GM18517 (cell line): ENCODE measurements around the gene NPC1L1.

Experiments
- ATAC-seq: cut with Tn5 transposase; IDR thresholded peaks from one replicate; pipeline ENCODE4 v1.9.1; 2021; ENCODE audit warnings: mild to moderate bottlenecking, moderate library complexity; ENCODE audit not compliant: unreplicated experiment

The NPC1L1 gene

DNA sequence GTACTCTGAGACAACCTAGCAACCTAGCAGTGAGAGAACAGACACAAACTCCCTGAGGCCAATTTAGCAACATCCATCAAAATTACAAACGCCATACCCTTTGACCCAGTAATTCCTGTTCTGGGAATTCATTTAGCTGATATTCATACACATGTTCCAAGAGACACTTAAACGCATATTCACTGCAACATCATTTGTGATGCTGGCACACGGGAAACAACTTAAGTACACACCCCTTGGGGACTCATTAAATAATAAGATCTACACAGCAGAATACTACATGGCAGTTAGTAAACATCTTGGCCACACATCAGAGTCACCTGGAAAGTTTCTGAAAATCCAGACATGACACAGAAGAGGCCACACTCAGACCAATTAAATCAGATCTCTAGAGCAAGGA, 68.3 kb downstream of the NPC1L1 start:
- ATAC-seq: no peak

DNA sequence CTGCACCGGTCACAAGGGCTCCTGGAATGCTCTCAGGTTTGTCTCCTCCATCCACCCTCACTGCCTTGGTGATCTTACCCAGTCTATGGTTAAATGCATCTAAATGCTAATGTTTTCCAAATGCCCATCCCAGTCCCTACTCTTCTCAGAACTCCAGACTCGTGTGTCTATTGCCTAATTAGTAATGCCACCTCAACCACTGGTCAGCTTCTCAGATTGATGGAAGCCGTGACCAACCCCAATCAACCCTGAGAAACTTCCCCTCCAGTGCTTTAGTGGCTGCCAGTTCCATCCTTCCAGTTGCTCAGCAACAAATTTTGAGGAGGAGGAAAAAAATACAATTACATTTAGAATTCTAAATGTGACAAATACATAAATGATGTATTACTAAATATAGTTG, 69.3 kb downstream of the NPC1L1 start:
- no peak for ATAC-seq

DNA sequence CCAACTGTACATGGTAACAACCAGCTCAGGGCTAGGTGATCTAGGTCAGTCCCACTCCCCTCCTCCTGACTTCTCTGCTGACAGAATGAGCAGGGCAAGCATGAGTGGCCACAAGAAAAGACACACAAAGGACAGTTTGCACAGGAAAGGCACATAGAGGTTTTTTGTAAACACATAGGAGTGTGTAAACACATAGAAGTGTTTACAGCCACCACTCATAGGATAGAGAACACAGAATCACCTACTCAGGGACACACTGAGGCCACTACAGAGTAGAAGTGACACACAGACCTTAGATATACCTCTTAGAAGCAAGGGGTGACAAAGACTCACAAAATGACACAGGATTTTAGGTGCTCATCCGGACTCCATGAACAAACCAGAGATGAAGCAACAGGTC, 69.7 kb downstream of the NPC1L1 start:
- no peak for ATAC-seq

DNA sequence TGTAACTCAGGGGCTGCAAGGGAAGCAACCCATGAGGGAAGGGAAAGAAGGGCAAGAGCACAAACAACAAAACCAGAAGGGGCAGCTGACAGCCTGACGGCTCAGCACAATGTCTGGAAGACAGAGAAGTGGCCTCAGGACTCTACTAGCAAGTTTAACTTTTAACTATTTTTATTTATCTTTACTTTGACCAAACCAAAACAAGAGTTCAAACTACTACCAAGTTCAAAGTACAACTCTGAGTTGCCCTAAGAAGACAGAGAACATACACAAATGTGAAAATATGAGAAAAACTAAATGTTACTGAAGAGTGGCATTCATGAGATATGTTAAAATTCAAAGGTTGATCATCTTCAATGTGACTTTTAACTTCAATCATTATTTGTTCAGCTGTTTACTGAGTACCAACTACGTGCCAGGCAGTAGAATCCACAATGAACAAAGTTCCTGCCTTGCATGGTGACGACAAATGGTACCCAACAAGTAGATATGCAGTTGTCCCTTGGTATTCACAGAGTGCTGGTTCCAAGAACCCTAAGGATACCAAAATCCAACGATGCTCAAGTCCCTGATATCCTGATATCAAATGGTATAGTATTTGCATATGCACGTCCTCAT, 70.4 kb downstream of the NPC1L1 start:
- ATAC-seq: no peak

DNA sequence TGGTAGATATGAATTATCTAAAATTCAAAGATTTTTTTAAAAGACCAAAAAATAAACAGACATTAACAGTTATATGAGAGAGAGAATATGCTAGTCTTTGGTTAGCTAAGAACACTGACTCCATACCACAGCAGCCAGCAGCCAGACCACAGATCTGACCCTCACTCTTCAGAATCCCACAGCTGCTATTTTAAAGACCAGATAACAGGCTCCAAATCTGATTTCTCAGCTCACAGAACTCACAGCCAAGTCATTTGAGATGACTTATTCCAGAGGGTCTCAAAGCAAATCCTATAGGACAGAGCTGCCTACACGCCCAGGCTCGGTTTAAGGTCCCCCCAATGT, 71.0 kb downstream of the NPC1L1 start:
- no peak for ATAC-seq

DNA sequence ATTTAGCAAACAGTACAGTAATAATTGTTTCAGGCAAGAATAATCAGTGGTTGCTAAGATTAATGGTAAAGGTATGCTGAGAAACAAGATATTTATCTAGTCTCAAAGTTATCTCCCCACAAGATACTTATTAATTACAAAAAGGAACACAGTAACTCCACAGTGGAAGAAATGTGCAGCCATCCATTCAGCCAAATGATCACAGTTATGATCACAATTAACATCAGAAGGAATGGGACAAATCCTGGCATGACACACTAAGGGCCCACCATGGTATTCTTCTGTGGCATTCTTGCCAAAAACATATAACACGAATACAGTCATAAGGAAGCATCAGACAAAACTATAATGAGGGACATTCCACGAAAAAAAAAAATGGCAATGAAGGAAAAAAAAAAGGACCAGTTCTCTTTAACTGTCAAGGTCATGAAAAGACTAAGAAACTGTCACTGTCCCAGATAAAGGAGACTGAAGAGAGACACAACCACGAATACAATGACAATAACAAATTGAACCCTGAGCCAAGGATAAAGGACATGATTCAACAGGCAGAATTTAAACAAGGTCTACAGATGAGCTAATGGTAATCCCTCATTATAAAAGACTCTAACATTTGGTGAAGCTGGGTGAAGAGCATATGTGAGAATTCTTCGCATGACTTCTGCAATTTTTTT, 71.5 kb downstream of the NPC1L1 start:
- ATAC-seq: no peak

DNA sequence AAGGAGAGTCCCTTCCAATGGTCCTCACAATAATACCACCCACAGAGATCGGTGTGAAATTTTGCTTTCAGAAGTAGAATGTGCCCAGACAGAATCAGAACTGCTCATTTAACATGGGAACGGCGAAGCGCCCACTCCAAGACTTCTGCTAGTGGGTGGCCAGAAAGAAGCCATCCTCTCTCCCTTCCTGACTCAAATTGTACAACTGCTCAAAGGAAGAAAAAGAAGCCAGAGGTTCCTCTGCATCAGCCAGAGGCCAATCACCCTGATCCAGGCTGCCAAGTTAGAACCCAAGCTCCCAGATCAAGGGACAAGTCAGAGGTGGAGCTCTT, 73.9 kb downstream of the NPC1L1 start:
- no peak for ATAC-seq

DNA sequence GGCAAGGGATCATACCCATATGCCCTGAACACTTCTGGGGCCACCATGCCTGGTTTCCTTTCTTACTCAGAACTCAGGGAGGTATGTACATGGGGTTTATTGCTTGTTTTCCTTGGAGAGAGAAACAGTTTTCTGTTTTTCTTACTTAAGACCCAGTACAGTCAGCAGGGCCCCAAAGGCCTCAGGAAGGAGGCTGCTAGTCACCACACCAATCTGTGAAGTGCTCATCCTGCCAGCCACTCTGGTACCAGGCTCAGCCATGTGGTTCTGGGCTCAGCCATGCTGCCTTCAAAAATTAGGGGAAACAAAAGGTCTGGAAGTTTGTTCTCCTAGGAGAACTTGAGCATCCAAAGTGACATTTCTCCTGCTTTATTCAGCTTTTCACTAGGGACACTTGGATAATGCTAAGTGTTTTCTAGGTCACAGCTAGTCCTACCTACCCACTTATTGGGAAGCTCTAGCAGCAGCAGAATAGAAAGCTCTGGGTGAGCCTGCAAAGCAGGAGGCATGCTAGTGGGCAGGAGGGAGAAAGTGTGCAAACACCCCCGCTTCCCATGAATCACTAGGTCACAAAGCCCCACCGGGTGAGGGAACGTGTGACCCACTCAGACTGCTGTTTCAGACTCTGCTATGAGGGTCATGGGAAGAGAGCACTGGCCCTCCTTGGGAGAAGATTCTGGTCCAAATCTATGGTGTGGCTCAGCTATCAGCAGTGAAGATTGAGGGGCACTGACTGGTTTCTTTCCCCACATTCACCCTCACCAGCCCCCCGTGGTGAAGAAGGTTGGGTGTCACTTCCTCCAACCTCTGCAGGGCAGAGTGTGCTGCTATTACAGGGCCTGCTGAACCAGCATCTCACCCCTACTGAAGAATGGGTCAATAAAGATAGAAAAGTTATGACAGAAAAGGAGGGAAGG, 74.6 kb downstream of the NPC1L1 start:
- no peak for ATAC-seq

DNA sequence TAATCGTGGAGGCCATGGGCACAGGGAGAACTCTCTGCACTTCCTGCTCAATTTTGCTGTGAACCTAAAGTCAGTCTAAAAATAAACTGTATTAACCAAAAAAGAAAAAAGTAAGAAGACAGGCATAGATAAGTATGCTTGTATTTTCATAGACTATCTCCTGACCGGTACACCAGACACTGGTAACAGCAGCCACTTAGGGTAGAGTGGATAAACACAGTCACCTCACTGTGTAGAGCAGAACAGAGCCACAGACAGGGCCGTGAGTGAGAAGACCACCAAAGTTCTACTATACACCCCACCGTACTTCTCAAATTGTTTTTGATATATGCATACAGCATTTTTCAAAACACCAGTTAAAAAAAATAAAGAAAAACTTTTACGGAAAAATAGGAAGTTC, 75.6 kb downstream of the NPC1L1 start:
- ATAC-seq: no peak

DNA sequence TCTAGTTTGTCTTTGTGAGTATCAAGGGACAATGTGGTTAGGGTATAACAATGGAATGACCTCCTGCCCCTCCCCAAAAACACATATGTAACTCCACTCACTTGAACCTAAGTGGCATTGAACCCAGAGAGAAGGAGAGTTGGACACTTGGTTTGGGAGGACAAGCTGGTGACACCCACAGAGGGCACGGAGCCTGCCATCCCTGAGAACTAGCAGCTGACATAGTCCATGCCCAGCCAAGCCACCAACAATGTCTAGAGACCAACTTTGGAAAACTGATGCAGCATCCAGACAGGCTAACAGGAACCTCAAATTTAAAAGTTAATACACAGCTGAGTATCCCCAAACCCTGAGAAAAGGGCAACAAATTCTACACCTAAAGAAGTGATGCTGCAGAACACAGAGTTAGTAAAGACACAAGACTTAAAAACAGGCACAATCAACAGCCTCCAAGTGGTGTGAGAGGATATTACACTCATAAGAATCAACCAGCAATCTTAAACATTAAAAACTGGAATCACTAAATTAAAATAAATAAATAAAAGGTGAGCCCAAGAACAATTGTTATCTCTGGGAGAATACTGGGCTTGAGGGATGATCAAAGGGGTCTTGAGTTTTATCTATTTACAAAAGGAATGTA, 77.8 kb downstream of the NPC1L1 start:
- no peak for ATAC-seq
